Mesenteric fat pad (tissue), 1 donor: ENCODE measurements around the gene CLMN. TPM values are rescaled to one million over a fixed set of nuclear protein-coding genes. Genes with fewer than 3 reads are reported as not detected.
A peak's percentile ranks its signal among the peaks of the same experiment; 100 is the strongest.

Experiments
- DNase-seq: peaks from one replicate; pipeline ENCODE4 v3.0.0-alpha.2; 2020; ENCODE audit warnings: low spot score
- total RNA-seq: library from RNA; stranded (reverse); fragmentation: NEBNext Ultra II Directional; extraction: Animal tissue kit (Norgen Biotek cat#: 25700); gene quantifications from one replicate; pipeline ENCODE4 v1.2.1, GENCODE V29; 2021
- donor health status: DM: yes; HTN: yes; CAD: no.

Gene CLMN
- total RNA-seq, 1 donor from 2014 or later, result 47.4 TPM

DNA sequence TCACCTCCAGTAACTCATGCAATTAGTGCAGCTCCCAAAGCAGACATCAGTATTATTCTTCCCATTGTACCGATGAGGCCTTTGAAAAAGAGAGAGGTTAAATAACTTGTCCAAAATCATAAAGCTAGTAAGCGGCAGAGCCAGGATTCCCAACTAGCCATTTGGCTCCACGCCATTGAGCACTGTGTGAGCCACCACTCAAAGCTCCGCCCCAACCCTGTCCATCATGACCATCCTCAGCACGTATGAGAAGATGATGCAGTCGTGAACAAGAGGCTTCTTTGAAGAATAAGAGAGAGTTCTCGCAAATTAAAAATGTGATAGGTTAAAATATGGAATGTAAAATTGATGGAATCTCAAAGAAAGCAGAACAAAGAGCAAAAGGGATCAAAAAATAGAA, 14.6 kb downstream of the CLMN start:
- DNase-seq, result peak; percentile 24

DNA sequence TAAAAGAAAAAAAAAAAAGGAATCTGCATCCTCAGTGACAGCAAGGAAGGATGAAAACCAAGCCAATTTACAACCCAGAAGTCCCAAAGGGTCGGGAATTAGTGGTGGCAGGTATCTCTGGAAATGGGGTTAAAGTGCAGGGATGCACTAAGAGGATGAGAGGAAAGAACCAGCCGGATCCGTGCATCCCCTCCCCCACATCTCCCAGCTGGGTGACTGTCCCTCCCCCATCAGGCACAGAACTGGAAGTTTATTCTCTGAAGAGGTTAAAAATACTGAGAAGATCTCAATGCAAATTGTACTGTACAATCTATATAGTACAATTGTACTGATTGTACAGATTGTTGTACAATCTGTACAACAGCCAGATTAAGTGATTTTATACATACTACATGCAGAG, 15.4 kb downstream of the CLMN start:
- DNase-seq, result peak; percentile 4

DNA sequence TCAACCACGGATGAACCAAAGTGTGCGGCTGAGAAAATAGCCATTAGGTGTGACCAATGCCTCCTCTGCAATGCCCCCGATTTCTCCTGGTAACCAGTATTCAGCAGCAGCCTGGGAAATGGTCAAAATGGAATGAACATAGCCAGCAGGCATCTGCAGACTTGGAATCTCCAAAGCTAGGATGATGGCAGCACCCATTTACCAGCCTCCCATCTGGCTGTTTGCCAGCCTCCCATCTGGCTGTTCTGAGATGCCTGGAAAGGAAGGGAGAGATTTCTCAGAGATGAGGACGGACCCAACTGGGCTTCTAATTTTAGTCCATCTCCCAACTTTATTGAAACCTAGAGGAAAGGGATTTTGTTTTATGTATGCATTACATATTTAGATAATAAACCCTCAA, 16.2 kb downstream of the CLMN start:
- DNase-seq, result peak; percentile 16

DNA sequence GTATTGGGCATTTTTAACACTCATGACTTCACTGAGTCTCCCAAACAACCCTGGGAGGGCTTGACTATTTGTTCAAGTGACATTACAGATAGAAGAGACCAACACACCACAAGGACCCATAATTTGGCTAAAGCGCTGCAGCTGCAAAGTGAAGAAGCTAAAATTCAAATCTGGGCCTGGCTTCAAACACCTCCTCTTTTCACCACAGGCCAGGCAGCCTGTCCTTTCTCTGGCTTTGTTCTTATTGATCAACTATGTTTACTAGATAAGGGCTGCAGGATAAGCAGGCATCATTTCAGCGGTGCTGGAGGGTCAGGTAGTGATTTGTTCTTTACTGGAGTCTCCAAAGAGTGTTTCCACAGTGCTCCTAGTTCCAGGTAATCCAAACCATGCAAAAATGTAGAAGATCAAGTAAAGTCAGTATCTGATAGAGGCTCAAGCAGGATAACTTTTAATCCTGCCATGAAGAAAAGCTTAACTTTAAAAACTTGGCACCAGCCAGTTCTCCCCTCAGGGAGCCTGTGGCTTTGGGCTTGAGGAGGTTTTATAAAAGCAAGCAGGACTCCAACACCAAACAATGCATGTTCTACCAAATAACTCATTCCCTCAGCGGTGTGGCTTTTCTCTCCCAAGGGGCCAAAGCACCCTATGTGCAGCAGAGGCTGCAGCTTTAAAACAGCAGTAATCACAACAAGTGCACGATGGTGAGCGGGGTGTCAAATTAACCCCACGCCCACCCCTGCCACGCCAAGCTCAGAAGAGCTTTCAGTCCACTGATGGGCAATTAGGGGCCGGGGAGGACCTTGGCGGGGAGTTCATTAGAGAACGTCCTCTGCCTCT, 16.8 kb downstream of the CLMN start:
- peak; percentile 43 for DNase-seq

DNA sequence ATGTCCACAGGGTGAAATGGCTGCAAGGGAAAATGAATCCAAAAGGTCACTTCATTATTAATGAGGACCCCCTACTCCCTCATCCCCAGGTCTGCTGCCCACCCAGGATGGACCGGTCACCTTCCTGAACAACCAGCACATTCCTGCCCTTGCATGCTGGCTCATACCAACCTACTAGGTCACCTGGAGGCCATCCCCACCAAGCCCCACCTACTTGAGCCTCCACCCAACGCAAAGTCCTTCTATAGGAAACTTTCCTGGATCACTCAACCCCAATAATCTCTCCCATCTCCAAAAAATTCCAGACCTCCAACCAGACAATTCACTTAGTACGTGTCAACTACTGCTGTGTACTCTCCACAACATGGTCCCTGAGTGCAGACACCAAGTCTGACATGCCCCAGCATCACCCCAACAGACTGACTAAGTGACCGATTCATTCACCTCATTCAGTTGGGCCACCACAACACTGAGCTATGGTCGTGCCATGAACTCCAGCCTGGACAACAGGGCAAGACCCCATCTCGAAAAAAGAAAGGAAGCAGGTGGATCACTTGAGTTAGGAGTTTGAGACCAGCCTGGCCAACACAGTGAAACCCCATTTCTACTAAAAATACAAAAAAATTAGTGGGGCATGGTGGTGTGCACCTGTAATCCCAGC, 18.1 kb downstream of the CLMN start:
- DNase-seq, result peak; percentile 62

DNA sequence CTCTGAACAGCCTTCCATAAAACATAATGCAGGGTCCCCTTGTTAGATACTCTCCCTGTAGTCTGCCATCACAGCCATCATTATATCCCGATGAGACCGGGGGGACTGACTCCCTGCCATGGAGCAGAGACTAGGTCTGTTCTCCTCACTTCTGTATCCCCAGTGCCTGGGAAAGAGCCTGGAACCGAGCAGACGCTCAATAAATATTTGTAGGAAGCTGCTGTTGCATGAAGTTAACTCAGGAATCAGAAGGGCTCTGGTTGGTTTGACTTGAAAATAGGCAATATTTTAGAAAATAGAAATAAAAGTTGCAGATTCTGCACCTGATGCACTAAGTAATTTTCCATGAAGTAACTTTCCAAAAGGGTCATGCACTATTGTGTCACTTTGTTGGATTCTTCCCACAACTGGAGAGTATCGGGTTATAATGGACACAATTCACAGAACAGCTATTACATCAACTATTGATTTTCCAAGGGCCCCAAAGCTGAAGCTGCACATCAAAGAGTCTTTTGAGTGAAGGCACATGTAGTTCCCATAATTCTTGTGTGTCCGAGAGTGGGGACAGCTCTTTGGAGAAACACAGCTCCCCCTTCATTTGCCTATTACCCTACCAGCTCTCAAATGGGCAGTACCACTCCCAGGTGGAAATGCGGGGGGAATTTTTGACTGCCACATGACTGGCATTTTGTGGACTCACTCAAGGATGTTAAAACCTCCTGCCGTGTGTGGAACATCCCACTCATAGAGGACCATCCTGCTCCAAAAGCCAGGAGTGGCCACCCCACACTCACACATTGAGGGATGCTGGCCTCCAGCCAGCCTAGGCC, 18.8 kb downstream of the CLMN start:
- peak; percentile 77 for DNase-seq

DNA sequence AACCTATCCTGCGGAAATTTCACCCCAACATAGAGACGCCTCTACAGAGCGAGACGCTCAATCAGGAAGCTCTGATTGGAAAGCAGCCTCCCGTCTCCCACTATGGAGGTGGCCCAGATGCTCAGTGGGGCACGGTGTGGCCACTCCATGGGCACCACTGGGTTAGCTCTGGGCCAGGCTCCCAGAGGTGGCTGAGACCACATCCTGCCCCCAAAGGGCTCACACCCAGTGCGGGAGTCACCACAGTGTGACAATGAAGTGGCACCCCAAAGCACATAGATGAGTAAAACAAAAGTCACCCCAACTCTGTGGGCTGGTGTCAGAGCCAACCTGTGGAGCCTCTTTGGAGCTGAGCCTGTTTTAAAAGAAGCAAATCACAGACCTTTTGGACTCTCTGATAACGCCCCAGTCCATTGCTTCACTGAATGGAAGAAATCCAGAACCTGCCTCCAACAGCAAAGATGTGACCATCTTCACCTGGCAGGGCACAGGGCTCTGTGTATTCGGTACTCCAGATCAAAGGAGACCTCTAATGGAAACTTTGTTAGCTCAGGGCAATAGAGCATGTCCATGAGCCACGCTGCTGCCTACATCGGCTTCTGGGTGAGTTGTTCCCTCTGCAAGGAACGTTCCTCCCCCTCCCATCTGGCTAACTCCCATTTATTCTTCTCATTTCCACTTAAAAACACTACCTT, 19.6 kb downstream of the CLMN start:
- peak; percentile 43 for DNase-seq

DNA sequence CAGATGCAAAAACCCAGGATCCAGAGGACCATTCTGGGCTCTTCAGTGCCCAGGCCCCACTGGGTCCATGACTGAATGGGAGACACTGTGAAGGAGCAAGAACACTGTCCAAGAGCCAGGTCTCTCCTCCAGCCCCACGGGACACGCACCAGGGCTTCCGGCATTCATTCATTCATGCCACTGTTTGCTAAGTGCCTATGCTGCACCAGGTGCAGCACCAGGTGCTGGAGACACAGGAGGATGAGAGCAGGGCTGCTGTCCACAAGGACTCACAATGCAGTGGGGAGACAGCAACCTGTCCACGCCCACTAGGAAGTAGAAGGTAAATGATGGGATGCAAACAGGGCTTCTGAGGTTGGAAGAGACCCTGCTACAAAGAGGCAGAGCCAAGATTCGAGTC, 20.4 kb downstream of the CLMN start:
- DNase-seq, result peak; percentile 53

DNA sequence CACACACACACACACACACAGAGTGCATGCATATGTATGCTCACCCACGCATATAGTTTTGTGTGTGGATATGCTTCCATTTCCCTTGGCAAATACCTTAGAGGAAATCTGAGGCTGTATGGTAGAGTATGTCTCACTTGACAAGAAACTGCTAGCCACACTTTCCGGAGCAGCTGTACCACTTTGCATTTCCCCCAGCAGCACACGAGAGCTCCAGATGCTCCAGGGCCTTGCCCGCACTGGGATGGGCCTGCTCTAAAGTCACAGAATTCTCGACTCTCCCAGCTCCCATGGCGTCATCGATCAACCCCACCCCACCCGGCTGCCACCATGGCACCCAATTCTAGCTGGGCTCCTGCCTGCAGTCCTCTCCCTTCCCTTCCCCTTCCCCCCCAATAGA, 21.9 kb downstream of the CLMN start:
- peak; percentile 77 for DNase-seq

DNA sequence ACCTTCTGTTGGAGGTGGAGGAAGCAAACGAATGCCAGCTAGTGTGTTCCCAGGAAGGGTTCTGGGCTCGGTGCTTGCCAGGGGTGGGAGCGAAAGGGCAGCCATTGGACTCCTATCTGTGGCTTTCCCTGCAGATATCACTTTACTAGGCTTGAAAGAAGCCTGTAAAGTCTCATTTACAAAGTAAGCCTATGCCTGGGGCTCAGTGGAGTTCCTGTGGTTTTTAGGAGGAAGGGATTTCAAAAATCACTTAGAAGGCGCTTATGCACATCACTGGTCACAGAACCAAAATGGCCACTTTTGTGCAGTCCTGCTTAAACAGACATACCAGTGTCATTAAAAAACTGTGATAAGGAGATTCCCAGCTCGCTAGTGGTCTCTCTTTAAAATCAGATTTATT, 22.7 kb downstream of the CLMN start:
- no peak for DNase-seq

DNA sequence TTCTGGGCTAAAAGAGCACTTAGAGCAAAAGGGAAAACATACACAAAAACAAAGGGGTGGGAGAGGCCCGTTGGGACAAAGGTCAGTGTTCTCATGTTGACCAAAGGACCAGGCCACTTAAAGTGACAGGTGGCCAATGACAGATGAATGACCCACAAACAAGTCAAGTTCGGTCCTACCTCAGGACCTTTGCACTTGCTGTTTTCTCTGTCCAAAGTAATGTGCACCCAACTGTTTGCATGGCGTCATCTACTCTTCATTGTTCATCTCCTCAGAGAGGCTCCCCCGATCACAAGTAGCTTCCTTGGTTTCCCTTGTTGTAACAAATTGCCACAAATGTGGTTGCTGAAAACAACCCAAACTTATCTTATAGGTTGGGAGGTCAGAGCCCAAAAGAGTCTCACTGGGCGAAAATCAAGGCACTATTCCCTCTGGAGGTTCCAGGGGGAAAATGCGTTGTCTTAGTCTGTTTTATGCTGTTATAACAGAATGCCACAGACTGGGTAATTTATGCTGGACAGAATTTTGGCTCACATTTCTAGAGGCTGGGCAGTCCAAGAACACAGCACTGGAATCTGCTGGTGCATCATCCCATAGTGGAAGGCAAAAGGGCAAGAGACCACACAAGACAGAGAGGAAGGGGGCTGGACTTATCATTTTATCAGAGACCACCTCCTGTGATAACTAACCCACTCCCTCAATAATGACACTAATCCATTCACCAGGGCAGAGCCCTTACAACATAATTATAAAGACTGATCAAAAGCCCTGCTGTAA, 23.9 kb downstream of the CLMN start:
- no peak for DNase-seq

DNA sequence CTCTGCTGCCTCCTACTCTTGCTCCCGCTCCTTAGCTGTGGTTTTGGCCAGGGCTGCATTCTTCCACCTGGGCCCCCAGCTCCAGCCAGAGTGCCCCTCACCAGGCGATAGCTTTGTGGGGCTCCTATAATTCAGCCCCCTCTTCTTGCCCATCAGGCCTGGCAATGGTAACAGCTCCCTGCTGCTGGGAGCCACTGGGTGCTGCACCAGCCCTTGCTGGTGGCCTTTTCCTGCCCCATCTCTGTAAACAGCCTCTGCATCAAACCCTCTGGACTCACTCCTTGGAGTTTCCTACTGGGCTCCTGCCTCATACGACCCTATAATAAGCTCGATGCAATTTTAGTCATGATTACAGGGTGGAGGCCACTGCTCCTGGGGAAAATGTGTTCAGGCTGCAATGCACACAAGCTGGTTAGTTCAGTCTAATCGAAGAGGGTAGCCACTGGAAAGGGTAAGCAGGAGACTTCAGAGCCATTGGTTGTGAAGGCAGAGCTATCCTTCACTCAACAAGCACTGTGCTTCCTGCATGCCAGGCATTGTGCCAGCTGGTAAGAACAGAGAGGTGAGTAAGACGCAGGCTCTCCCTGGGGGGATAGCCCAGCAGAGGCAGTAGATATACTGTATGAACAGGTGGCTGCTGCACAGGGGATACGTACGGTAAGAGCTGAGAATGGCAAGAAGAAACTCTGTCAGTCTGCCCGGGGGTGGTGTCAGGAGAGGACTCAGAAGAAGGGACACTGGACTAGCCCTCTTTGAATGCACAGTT, 24.7 kb downstream of the CLMN start:
- peak; percentile 89 for DNase-seq

DNA sequence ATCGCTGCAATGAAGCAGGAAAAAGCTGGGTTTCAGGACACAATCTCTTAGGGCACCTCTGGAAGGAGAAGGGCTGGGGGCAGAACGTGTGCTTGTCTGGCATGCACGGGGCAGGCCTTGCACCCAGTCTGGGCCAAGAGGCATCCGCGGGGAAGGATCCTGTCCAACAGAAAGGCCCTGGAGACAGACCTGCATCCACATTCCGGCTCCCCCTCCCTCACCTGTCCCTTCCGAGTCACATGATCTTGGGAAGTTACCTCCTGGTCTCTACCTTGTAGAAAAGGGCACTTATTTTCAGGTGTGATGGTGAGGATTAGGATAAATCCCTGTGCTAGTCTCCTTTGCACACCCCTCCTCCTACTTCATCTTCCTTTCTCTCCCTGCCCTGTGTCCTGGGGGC, 25.4 kb downstream of the CLMN start:
- DNase-seq, result peak; percentile 69

DNA sequence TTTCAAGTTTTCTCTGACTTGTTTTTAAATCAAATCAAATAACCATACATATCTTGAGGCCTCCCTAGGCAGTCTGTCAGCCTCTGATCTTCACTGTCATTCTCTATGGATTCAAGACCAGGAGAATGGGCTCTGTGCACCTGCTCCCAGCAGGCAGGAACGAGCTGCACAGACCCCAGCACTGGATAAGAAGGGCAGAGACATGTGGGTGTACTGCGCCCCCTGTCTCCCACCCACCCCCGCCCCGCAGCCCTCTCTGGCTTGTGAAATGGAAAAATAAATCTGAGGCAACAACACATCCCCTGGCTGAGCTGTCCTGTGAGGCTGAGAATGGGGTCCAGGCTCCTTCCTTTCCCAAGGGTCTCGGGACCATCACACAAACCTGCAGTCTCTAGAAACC, 26.3 kb downstream of the CLMN start:
- no peak for DNase-seq

DNA sequence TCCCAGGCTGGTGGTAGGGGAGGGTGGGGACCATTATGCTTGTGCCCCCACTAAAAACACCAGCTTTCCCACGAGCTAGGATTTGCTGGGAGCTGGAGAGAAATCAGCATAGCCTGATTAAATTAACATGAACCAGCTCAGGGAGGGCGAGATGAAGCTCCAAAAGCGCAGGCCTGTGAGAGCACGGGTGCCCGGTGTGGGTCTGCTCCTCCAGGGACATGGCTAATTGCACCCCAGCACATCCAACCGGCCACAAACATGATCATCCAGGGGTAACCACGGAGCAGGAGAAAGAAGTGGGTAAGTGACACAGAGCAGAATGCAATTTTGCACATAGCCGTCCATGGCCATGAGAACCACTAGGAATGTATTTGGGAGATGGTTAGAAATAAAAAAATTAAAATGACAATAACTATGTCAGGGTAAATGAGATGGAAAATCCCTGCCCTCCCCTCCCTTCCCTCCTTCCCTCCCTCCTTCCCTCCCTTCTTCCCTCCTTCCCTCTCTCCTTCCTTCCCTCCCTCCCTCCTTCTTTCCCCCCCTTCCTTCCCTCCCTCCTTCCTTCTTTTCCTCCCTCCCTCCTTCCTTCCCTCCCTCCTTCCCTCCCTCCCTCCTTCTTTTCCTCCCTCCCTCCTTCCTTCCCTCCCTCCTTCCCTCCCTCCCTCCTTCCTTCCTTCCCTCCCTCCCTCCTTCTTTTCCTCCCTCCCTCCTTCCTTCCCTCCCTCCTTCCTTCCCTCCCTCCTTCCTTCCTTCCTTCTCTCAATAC, 26.9 kb downstream of the CLMN start:
- peak; percentile 41 for DNase-seq

DNA sequence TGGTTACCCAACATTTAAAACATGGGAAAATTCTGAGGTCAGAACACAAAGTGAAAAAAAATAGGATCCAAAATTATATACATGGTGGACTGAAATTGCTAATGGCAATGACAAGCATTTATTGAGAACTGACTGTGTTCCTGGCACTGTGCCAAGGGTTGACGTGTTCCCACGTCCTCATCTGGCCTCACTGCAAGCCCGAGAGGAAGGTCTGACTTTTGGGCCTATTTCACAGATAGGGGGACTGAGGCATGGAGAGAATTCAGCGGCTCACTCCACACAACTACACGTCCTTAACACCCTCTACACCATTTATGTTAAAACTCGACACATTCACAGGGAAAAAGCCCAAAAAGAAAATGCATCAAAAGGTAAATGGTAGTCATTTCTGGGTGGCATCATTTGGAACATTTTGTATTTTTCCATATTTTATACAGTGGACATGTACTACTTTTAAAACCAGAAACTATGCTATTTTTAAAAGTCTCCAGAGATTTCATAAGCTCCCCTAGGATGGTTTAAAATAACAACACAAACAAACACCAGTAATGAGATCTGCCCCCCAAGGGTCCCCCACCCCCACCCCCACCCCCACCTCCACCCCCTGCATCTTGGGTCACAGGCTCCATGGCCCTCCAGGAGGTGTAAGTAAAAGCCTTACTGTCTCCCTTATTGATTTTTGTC, 27.7 kb downstream of the CLMN start:
- DNase-seq, result peak; percentile 92

DNA sequence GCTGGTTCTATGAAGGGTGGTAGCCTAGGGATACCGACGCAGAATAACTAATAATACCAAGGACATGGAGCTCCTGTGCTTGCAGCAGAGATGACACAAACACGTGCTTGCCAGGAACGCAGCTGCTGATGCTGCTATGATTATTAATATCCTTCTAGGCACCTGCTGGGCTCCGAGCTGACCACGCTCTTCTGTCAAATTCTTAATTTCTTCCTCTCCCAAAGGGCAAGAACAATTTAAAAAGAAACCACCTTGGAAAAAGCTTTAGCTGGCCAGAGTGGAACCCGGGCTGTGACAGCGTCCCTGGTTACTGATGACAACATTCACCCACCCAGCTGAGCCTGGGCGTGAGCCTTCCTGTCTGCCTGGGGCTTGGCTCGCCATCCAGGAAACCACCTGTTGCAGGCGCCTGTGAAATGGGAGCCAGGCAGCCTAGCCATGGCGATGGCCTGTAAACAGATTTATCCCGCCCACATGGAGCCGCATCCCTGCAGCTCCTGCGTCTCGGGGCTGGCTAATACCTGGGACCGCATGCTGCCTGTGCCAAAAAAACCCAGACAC, 28.8 kb downstream of the CLMN start:
- peak; percentile 89 for DNase-seq

DNA sequence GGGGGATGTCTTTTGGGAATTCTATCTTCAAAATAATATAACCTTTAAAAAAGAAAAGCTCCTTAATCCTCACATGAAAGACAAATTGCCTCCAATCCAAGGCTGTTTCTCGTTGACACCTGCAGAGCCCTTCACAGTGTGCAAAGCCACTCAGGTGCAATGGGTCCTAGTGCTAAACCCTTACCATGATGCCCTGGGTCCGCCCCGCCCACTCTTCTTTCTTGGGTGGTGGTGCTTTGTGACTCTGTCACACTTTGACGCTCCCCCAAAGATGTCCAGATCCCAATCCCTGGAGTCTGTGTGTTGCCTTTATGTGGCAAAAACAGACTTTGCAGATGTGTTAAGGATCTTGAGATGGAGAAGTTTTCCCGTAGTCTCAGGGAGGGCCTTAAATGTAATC, 29.7 kb downstream of the CLMN start:
- peak; percentile 45 for DNase-seq
